ENCODE data around the gene ZSWIM5. TPM values are rescaled to one million over a fixed set of nuclear protein-coding genes. Genes with fewer than 3 reads are reported as not detected.

ZSWIM5 gene
- total RNA-seq, 1 experiment from 2014 or later = 2.2 TPM

GRCh38 chr1:45213892-45214291 is 7.5 kb upstream of the ZSWIM5 start:
- Mint-ChIP-seq H3K4me1 (0 out of 2 replicates have a peak, but pooled peaks cover 2% of the 10 kb centered on the region), H3K27ac (no peak overlapping the region), H3K9me3 (no peaks in the 10 kb centered on the region), H3K4me3 (no peak overlapping the region), H3K36me3 (no peaks in the 10 kb centered on the region), H3K27me3 (ENCODE audit: low read depth) (peaks cover 8% of the 10 kb centered on the region)
- ChIA-PET POLR2A (no interaction called here), CTCF (no interaction called here)
- TF ChIP-seq ESRRA (CRISPR knock-in tag; IDR thresholded peaks at IDR 0.05; ENCODE audit: borderline replicate concordance) (no peak), KAT7 (CRISPR knock-in tag; IDR thresholded peaks at IDR 0.05; ENCODE audit: borderline replicate concordance) (no peak), FOXJ3 (CRISPR knock-in tag; IDR thresholded peaks at IDR 0.05; ENCODE audit: borderline replicate concordance) (no peak), MAX (CRISPR knock-in tag; IDR thresholded peaks at IDR 0.05) (no peak), RELA (CRISPR knock-in tag; IDR thresholded peaks at IDR 0.05; ENCODE audit: borderline replicate concordance) (no peak), EMX1 (CRISPR knock-in tag; IDR thresholded peaks at IDR 0.05) (no peak), ATF1 (CRISPR knock-in tag; IDR thresholded peaks at IDR 0.05) (no peak), STAT6 (CRISPR knock-in tag; conservative IDR thresholded peaks at IDR 0.05; ENCODE audit: low read depth) (no peak), SMAD3 (CRISPR knock-in tag; IDR thresholded peaks at IDR 0.05; ENCODE audit: borderline replicate concordance) (no peak), ZNF416 (CRISPR knock-in tag; IDR thresholded peaks at IDR 0.05) (no peak), AR (CRISPR knock-in tag; IDR thresholded peaks at IDR 0.05) (no peak), SMAD4 (CRISPR knock-in tag; IDR thresholded peaks at IDR 0.05) (no peak), ZNF263 (CRISPR knock-in tag; IDR thresholded peaks at IDR 0.05; ENCODE audit: low read depth) (no peak), SOX15 (CRISPR knock-in tag; IDR thresholded peaks at IDR 0.05) (no peak)
- no peak for ATAC-seq
- DNase-seq (ENCODE audit: low spot score) = no peak

GRCh38 chr1:45211076-45211475 is 4.7 kb upstream of the ZSWIM5 start:
- no peaks in the 10 kb centered on the region for H3K9me3 Mint-ChIP-seq
- H3K36me3 Mint-ChIP-seq = no peaks in the 10 kb centered on the region
- H3K4me1 Mint-ChIP-seq = peaks cover 8% of the 10 kb centered on the region
- ChIA-PET CTCF (interaction anchor here (0.7 kb wide), 1 partner anchor 115 kb away, joined by 6 read pairs; no protein-coding TSS in a partner anchor), POLR2A (no interaction called here)
- ATAC-seq (no peak), DNase-seq (ENCODE audit: low spot score) (no peak)
- no peak overlapping the region for H3K4me3 Mint-ChIP-seq
- no peak overlapping the region for H3K27ac Mint-ChIP-seq
- peaks cover 32% of the 10 kb centered on the region for H3K27me3 Mint-ChIP-seq (ENCODE audit: low read depth)
- TF ChIP-seq PRDM15 (CRISPR knock-in tag; IDR thresholded peaks at IDR 0.05) (no peak), JAZF1 (CRISPR knock-in tag; IDR thresholded peaks at IDR 0.05) (no peak), FOXP1 (CRISPR knock-in tag; IDR thresholded peaks at IDR 0.05; ENCODE audit: borderline replicate concordance) (no peak), MYBL2 (CRISPR knock-in tag; IDR thresholded peaks at IDR 0.05) (no peak), USF1 (CRISPR knock-in tag; IDR thresholded peaks at IDR 0.05) (no peak), ERG (CRISPR knock-in tag; IDR thresholded peaks at IDR 0.05) (no peak), ATF2 (CRISPR knock-in tag; IDR thresholded peaks at IDR 0.05; ENCODE audit: borderline replicate concordance, low read depth) (no peak), ZNF512 (CRISPR knock-in tag; IDR thresholded peaks at IDR 0.05; ENCODE audit: borderline replicate concordance) (no peak)

Data from WTC11 (cell line).